ENCODE data around the gene CDH4. TPM values are rescaled to one million over a fixed set of nuclear protein-coding genes. Genes with fewer than 3 reads are reported as not detected.

CDH4 gene
- total RNA-seq, 1 donor from 2014 or later, result not detected

GRCh38 chr20:61871913-61872312, 619.9 kb downstream of the CDH4 start:
- Histone ChIP-seq H3K9me3 (no peaks in the 10 kb centered on the region), H3K36me3 (no peaks in the 10 kb centered on the region), H3K27ac (no peak overlapping the region), H3K4me1 (no peaks in the 10 kb centered on the region), H3K4me3 (no peak overlapping the region), H3K27me3 (no peaks in the 10 kb centered on the region)
- TF ChIP-seq, protein P1, sequence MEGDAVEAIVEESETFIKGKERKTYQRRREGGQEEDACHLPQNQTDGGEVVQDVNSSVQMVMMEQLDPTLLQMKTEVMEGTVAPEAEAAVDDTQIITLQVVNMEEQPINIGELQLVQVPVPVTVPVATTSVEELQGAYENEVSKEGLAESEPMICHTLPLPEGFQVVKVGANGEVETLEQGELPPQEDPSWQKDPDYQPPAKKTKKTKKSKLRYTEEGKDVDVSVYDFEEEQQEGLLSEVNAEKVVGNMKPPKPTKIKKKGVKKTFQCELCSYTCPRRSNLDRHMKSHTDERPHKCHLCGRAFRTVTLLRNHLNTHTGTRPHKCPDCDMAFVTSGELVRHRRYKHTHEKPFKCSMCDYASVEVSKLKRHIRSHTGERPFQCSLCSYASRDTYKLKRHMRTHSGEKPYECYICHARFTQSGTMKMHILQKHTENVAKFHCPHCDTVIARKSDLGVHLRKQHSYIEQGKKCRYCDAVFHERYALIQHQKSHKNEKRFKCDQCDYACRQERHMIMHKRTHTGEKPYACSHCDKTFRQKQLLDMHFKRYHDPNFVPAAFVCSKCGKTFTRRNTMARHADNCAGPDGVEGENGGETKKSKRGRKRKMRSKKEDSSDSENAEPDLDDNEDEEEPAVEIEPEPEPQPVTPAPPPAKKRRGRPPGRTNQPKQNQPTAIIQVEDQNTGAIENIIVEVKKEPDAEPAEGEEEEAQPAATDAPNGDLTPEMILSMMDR (IDR thresholded peaks at IDR 0.05), result no peak
- DNase-seq (ENCODE audit: low spot score in 2 of 2), result no peak
- intact Hi-C loops (cut with DNase I), result no loop called here

DNA sequence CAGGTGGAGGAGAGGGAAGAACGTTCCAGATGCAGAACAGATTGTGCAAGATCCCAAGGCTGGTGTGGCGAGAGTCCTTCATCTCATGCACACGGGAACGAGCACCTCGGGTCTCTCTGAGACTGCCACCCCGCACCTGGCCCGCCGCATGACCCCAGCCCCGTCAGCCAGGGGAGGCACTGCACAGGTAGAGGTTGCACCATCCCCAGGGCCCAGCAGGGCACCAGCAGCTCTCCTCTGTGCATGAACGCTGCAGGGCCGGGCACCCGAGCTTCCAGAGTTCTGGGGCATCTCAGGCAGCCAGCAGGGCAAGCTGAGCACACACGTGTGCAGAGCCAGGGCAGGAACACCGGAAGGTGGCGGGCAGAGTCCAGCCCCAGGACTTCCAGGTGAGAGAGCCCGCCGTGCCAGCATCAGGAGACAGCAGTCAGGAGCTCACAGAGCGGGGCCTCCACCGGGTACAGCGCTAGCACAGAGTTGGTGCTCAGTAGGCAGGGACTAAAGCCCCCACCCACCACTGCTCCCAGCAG, 620.4 kb downstream of the CDH4 start:
- Histone ChIP-seq H3K4me3 (no peak overlapping the region), H3K27ac (no peak overlapping the region), H3K4me1 (no peaks in the 10 kb centered on the region), H3K36me3 (no peaks in the 10 kb centered on the region), H3K27me3 (no peaks in the 10 kb centered on the region), H3K9me3 (no peaks in the 10 kb centered on the region)
- intact Hi-C loops (cut with DNase I), result no loop called here
- TF ChIP-seq, protein P1 (IDR thresholded peaks at IDR 0.05), result no peak
- DNase-seq (ENCODE audit: low spot score in 2 of 2), result no peak

DNA sequence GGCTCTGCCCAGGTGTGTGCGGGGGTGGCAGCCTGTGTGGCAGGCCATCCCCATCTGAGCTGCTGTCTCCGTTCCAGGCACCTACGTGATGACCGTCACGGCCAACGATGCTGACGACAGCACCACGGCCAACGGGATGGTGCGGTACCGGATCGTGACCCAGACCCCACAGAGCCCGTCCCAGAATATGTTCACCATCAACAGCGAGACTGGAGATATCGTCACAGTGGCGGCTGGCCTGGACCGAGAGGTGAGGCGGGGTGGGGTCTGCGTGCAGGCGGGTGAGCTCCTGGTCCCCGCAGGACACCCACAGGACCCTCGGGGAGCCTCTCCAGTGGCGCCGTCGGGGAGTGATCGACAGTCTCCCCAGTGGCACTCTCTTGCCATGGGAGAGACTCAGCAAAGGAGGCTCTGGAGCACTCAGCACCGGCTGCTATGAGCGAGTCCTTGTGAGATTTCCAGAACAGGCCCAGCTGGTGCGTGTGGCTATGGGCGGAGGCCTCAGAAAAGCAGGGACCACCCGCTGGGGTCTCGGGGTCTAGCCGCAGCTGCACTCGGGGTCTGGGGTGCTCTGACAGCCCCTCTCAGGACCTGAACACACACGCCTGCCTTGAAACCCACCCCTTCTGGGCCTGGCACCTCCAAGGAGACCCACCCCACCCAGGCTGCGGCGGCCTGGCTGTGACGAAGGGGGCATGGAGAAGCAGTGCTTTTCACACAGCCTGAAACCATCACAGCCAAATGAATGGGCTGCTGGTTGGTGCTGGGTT, 621.8 kb downstream of the CDH4 start:
- intact Hi-C loops (cut with DNase I), result no loop called here
- no peaks in the 10 kb centered on the region for H3K27me3 ChIP-seq

DNA sequence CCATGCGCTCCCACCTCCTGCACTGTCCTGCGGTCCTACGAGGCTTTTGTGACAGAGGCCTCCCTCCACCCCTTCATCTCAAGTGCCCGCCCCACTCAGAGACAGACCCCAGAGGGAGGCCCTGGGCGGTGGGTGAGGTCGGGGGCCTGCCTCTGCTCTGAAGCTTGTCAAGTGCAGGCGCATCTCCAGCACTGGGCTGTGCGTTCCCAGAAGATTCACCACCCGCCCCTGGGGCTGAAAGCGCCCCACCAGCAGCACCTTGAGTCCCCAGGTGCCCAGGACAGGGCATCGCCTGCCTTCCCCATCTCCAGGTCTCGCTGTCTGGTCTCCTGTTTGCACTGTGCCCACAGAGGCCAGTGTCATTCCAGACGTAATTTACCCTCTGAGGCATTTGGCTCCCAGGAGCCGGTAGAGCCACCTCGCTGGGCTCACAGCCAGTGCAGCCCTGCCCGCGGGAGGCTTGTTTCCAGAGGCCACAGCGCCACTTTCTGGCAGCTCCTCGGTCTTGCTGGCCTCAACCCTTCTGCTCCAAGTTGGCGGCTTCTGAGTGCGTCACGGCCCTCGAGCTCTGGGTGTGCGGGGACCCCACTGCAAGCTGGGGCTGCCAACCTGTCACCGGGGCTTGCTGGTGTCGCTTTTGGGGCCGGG, 622.5 kb downstream of the CDH4 start:
- no peaks in the 10 kb centered on the region for H3K4me1 ChIP-seq
- no peaks in the 10 kb centered on the region for H3K9me3 ChIP-seq
- no peak overlapping the region for H3K27ac ChIP-seq
- intact Hi-C loops (cut with DNase I), result no loop called here
- H3K27me3 ChIP-seq, result no peaks in the 10 kb centered on the region
- TF ChIP-seq, protein P1 (IDR thresholded peaks at IDR 0.05), result no peak
- no peaks in the 10 kb centered on the region for H3K36me3 ChIP-seq
- H3K4me3 ChIP-seq, result no peak overlapping the region
- no peak for DNase-seq (ENCODE audit: low spot score in 2 of 2)

More for the DNA sequence above, 621.8 kb downstream of the CDH4 start:
- no peaks in the 10 kb centered on the region for H3K4me1 ChIP-seq
- H3K36me3 ChIP-seq, result no peaks in the 10 kb centered on the region
- no peak for DNase-seq (ENCODE audit: low spot score in 2 of 2)
- no peak overlapping the region for H3K4me3 ChIP-seq
- no peak overlapping the region for H3K27ac ChIP-seq
- H3K9me3 ChIP-seq, result no peaks in the 10 kb centered on the region
- TF ChIP-seq, protein P1 (IDR thresholded peaks at IDR 0.05), result no peak

- H3K36me3 ChIP-seq, result no peaks in the 10 kb centered on the region
- no peak for DNase-seq (ENCODE audit: low spot score in 2 of 2)
- no peak overlapping the region for H3K27ac ChIP-seq
- no peaks in the 10 kb centered on the region for H3K4me1 ChIP-seq
- no peaks in the 10 kb centered on the region for H3K9me3 ChIP-seq
- intact Hi-C loops (cut with DNase I), result no loop called here
- TF ChIP-seq, protein P1 (IDR thresholded peaks at IDR 0.05), result no peak
- H3K27me3 ChIP-seq, result no peaks in the 10 kb centered on the region
- H3K4me3 ChIP-seq, result no peak overlapping the region
These were observed 623.3 kb downstream of the CDH4 start for GRCh38 chr20:61875221-61875885.
